GM23338 (cell line): Measurements from ENCODE around the gene DGKB. TPM values are rescaled to one million over a fixed set of nuclear protein-coding genes. Genes with fewer than 3 reads are reported as not detected.

ENCODE experiments used
- ATAC-seq: fragments of 200-7000 bp; cut with Tn5 transposase; 3 replicates; pipeline ENCODE4 v1.9.1; 2020
- DNase-seq: peaks from one replicate; pipeline ENCODE4 v3.0.0-alpha.2; 2015; ENCODE audit warnings: low spot score
- H2AFZ ChIP-seq: fragments of 200-600 bp; sonication (generic); 2 replicates; pipeline ENCODE4 v1.8.0; 2016; ENCODE audit warnings: antibody characterized with exemption, mild to moderate bottlenecking, moderate library complexity
- H3F3A ChIP-seq: fragments of 200-600 bp; sonication (generic); replicated peaks from 2 replicates; pipeline ENCODE4 v1.8.0; 2017; ENCODE audit warnings: antibody characterized with exemption, mixed run types, low read depth
- H3K27ac ChIP-seq: fragments of 200-600 bp; sonication (generic); 2 replicates; pipeline ENCODE4 v1.6.1; 2016; ENCODE audit warnings: low read depth
- H3K27me3 ChIP-seq: fragments of 200-600 bp; sonication (generic); 2 replicates; pipeline ENCODE4 v1.8.0; 2016; ENCODE audit warnings: mild to moderate bottlenecking, mixed run types, moderate library complexity; ENCODE audit not compliant: insufficient read depth
- H3K36me3 ChIP-seq: fragments of 200-600 bp; sonication (generic); 2 replicates; pipeline ENCODE4 v1.8.0; 2016; ENCODE audit warnings: mild to moderate bottlenecking; ENCODE audit not compliant: insufficient read depth
- H3K4me1 ChIP-seq: fragments of 200-600 bp; sonication (generic); 2 replicates; pipeline ENCODE4 v1.8.0; 2016; ENCODE audit warnings: mild to moderate bottlenecking, moderate library complexity; ENCODE audit not compliant: insufficient read depth
- H3K4me2 ChIP-seq: fragments of 200-600 bp; sonication (generic); 2 replicates; pipeline ENCODE4 v1.7.1; 2017; ENCODE audit warnings: mixed run types
- H3K4me3 ChIP-seq: fragments of 200-600 bp; sonication (generic); 2 replicates; pipeline ENCODE4 v1.6.1; 2016; ENCODE audit warnings: mixed run types
- H3K79me2 ChIP-seq: fragments of 200-600 bp; sonication (generic); replicated peaks from 2 replicates; pipeline ENCODE4 v1.8.0; 2017; ENCODE audit warnings: mild to moderate bottlenecking; ENCODE audit not compliant: insufficient read depth
- H3K9me2 ChIP-seq: fragments of 200-600 bp; sonication (generic); 2 replicates; pipeline ENCODE4 v1.8.0; 2017; ENCODE audit not compliant: insufficient read depth
- H4K20me1 ChIP-seq: fragments of 200-600 bp; sonication (generic); replicated peaks from 2 replicates; pipeline ENCODE4 v1.8.0; 2017; ENCODE audit warnings: mild to moderate bottlenecking; ENCODE audit not compliant: insufficient read depth
- H3K27ac Mint-ChIP-seq: 2 replicates; pipeline ENCODE4 v1.8.0; 2020; ENCODE audit warnings: inconsistent platforms, mild to moderate bottlenecking, moderate library complexity, mixed read lengths
- H3K27me3 Mint-ChIP-seq: 3 replicates; pipeline ENCODE4 v1.8.0; 2022; ENCODE audit warnings: low read depth, mild to moderate bottlenecking, moderate library complexity, mixed read lengths, inconsistent platforms; ENCODE audit not compliant: insufficient read depth, poor library complexity
- H3K36me3 Mint-ChIP-seq: 3 replicates; pipeline ENCODE4 v1.8.0; 2021; ENCODE audit warnings: low read depth, mild to moderate bottlenecking, inconsistent platforms, moderate library complexity, mixed read lengths
- H3K4me1 Mint-ChIP-seq: 3 replicates; pipeline ENCODE4 v1.8.0; 2020; ENCODE audit warnings: mild to moderate bottlenecking, inconsistent platforms, mixed read lengths
- H3K4me3 Mint-ChIP-seq: 3 replicates; pipeline ENCODE4 v1.8.0; 2021; ENCODE audit warnings: moderate library complexity, mild to moderate bottlenecking, inconsistent platforms, mixed read lengths
- H3K9me3 Mint-ChIP-seq: 3 replicates; pipeline ENCODE4 v1.8.0; 2020; ENCODE audit warnings: moderate library complexity, mild to moderate bottlenecking, inconsistent platforms, mixed read lengths
- CREB1 ChIP-seq: fragments of 250-450 bp; sonication (Bioruptor Pico); IDR thresholded peaks from 2 replicates; pipeline ENCODE4 v1.5.0; 2020; ENCODE audit warnings: low read depth, mild to moderate bottlenecking, moderate library complexity
- ETS1 ChIP-seq: IDR thresholded peaks from 2 replicates; pipeline ENCODE4 v1.6.1; 2016; ENCODE audit warnings: antibody characterized with exemption
- EZH2 ChIP-seq: fragments of 200-600 bp; sonication (generic); IDR thresholded peaks from one replicate; pipeline ENCODE4 v1.8.0; 2017; ENCODE audit warnings: antibody characterized with exemption, mild to moderate bottlenecking, low read depth; ENCODE audit not compliant: unreplicated experiment
- EZH2phosphoT487 ChIP-seq: fragments of 200-600 bp; sonication (generic); IDR thresholded peaks from one replicate; pipeline ENCODE4 v1.8.1; 2018; ENCODE audit warnings: antibody characterized with exemption; ENCODE audit not compliant: unreplicated experiment
- JUNB ChIP-seq: IDR thresholded peaks from one replicate; pipeline ENCODE4 v1.6.1; 2016; ENCODE audit warnings: antibody characterized with exemption; ENCODE audit not compliant: unreplicated experiment
- NANOG ChIP-seq: IDR thresholded peaks from 2 replicates; pipeline ENCODE4 v1.6.1; 2016; ENCODE audit warnings: antibody characterized with exemption, borderline replicate concordance
- POLR2AphosphoS5 ChIP-seq: IDR thresholded peaks from 2 replicates; pipeline ENCODE4 v1.6.1; 2016; ENCODE audit warnings: antibody characterized with exemption, low read depth
- ZNF114 ChIP-seq: fragments of 250-450 bp; sonication (Bioruptor Pico); IDR thresholded peaks from 2 replicates; pipeline ENCODE4 v1.5.0; 2020; ENCODE audit warnings: mild to moderate bottlenecking, moderate library complexity
- ZNF331 ChIP-seq: fragments of 250-450 bp; sonication (Bioruptor Pico); IDR thresholded peaks from 2 replicates; pipeline ENCODE4 v1.5.0; 2020; ENCODE audit warnings: low read depth, mild to moderate bottlenecking, moderate library complexity
- polyA plus RNA-seq: library from polyadenylated mRNA; unstranded; fragments of >200 nt; fragmentation: Nextera tagmentation; extraction: Ambion mirVana; gene quantifications from 2 replicates; pipeline ENCODE4 v1.2.1, GENCODE V29; 2016
- total RNA-seq: library from RNA; depleted of rRNA; stranded (reverse); fragments of >200 nt; shearing (Covaris generic); gene quantifications from 2 replicates; pipeline ENCODE4 v1.2.3, GENCODE V29; 2014
- TF ChIP-seq, protein P1 (sequence below): IDR thresholded peaks from one replicate; pipeline ENCODE4 v1.6.1; 2018; ENCODE audit warnings: antibody characterized with exemption; ENCODE audit not compliant: unreplicated experiment
- TF ChIP-seq, protein P2 (sequence below): fragments of 250-450 bp; sonication (Bioruptor Pico); IDR thresholded peaks from 2 replicates; pipeline ENCODE4 v1.5.0; 2020; ENCODE audit warnings: mild to moderate bottlenecking, moderate library complexity

The DGKB gene
- total and polyA plus RNA-seq, 2 experiments from 2014 or later, result 4.8 to 11.5 TPM

GRCh38 chr7:14270099-14270498 is 632.5 kb downstream of the DGKB start (continued):
- TF ChIP-seq ETS1 (no peak), NANOG (no peak), JUNB (no peak), CREB1 (CRISPR knock-in tag) (no peak), ZNF114 (CRISPR knock-in tag) (no peak), EZH2phosphoT487 (no peak)
- TF ChIP-seq, protein P1, sequence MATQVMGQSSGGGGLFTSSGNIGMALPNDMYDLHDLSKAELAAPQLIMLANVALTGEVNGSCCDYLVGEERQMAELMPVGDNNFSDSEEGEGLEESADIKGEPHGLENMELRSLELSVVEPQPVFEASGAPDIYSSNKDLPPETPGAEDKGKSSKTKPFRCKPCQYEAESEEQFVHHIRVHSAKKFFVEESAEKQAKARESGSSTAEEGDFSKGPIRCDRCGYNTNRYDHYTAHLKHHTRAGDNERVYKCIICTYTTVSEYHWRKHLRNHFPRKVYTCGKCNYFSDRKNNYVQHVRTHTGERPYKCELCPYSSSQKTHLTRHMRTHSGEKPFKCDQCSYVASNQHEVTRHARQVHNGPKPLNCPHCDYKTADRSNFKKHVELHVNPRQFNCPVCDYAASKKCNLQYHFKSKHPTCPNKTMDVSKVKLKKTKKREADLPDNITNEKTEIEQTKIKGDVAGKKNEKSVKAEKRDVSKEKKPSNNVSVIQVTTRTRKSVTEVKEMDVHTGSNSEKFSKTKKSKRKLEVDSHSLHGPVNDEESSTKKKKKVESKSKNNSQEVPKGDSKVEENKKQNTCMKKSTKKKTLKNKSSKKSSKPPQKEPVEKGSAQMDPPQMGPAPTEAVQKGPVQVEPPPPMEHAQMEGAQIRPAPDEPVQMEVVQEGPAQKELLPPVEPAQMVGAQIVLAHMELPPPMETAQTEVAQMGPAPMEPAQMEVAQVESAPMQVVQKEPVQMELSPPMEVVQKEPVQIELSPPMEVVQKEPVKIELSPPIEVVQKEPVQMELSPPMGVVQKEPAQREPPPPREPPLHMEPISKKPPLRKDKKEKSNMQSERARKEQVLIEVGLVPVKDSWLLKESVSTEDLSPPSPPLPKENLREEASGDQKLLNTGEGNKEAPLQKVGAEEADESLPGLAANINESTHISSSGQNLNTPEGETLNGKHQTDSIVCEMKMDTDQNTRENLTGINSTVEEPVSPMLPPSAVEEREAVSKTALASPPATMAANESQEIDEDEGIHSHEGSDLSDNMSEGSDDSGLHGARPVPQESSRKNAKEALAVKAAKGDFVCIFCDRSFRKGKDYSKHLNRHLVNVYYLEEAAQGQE, result no peak

GRCh38 chr7:14260011-14260410 is 642.5 kb downstream of the DGKB start:
- no peaks in the 10 kb centered on the region for H3K36me3 Mint-ChIP-seq
- Histone ChIP-seq H3K27me3 (no peaks in the 10 kb centered on the region), H2AFZ (no peak overlapping the region), H3K9me2 (no peaks in the 10 kb centered on the region; the same call in 1 of the 2 replicates), H3K27ac (no peak overlapping the region), H3K4me3 (no peak overlapping the region), H3F3A (no peaks in the 10 kb centered on the region), H3K79me2 (no peaks in the 10 kb centered on the region), H3K4me2 (no peak overlapping the region), H4K20me1 (no peaks in the 10 kb centered on the region), H3K36me3 (no peaks in the 10 kb centered on the region), H3K4me1 (no peaks in the 10 kb centered on the region)
- H3K4me3 Mint-ChIP-seq, result no peak overlapping the region
- no peaks in the 10 kb centered on the region for H3K27me3 Mint-ChIP-seq
- H3K9me3 Mint-ChIP-seq, result no peaks in the 10 kb centered on the region
- ATAC-seq (no peak), DNase-seq (no peak)
- no peak overlapping the region for H3K27ac Mint-ChIP-seq
- peaks cover 12% of the 10 kb centered on the region; the same call in 2 of the 3 replicates for H3K4me1 Mint-ChIP-seq
- TF ChIP-seq EZH2 (no peak), POLR2AphosphoS5 (no peak), EZH2phosphoT487 (no peak), ZNF114 (CRISPR knock-in tag) (no peak), ZNF331 (no peak)
- TF ChIP-seq, protein P1, result no peak
- TF ChIP-seq, protein P2, sequence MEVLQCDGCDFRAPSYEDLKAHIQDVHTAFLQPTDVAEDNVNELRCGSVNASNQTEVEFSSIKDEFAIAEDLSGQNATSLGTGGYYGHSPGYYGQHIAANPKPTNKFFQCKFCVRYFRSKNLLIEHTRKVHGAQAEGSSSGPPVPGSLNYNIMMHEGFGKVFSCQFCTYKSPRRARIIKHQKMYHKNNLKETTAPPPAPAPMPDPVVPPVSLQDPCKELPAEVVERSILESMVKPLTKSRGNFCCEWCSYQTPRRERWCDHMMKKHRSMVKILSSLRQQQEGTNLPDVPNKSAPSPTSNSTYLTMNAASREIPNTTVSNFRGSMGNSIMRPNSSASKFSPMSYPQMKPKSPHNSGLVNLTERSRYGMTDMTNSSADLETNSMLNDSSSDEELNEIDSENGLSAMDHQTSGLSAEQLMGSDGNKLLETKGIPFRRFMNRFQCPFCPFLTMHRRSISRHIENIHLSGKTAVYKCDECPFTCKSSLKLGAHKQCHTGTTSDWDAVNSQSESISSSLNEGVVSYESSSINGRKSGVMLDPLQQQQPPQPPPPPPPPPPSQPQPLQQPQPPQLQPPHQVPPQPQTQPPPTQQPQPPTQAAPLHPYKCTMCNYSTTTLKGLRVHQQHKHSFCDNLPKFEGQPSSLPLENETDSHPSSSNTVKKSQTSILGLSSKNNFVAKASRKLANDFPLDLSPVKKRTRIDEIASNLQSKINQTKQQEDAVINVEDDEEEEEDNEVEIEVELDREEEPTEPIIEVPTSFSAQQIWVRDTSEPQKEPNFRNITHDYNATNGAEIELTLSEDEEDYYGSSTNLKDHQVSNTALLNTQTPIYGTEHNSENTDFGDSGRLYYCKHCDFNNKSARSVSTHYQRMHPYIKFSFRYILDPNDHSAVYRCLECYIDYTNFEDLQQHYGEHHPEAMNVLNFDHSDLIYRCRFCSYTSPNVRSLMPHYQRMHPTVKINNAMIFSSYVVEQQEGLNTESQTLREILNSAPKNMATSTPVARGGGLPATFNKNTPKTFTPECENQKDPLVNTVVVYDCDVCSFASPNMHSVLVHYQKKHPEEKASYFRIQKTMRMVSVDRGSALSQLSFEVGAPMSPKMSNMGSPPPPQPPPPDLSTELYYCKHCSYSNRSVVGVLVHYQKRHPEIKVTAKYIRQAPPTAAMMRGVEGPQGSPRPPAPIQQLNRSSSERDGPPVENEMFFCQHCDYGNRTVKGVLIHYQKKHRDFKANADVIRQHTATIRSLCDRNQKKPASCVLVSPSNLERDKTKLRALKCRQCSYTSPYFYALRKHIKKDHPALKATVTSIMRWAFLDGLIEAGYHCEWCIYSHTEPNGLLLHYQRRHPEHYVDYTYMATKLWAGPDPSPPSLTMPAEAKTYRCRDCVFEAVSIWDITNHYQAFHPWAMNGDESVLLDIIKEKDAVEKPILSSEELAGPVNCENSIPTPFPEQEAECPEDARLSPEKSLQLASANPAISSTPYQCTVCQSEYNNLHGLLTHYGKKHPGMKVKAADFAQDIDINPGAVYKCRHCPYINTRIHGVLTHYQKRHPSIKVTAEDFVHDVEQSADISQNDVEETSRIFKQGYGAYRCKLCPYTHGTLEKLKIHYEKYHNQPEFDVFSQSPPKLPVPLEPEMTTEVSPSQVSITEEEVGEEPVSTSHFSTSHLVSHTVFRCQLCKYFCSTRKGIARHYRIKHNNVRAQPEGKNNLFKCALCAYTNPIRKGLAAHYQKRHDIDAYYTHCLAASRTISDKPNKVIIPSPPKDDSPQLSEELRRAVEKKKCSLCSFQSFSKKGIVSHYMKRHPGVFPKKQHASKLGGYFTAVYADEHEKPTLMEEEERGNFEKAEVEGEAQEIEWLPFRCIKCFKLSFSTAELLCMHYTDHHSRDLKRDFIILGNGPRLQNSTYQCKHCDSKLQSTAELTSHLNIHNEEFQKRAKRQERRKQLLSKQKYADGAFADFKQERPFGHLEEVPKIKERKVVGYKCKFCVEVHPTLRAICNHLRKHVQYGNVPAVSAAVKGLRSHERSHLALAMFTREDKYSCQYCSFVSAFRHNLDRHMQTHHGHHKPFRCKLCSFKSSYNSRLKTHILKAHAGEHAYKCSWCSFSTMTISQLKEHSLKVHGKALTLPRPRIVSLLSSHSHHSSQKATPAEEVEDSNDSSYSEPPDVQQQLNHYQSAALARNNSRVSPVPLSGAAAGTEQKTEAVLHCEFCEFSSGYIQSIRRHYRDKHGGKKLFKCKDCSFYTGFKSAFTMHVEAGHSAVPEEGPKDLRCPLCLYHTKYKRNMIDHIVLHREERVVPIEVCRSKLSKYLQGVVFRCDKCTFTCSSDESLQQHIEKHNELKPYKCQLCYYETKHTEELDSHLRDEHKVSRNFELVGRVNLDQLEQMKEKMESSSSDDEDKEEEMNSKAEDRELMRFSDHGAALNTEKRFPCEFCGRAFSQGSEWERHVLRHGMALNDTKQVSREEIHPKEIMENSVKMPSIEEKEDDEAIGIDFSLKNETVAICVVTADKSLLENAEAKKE (CRISPR knock-in tag), result no peak
